K562 (cell line): ENCODE measurements around the gene HNMT. TPM values are rescaled to one million over a fixed set of nuclear protein-coding genes. Genes with fewer than 3 reads are reported as not detected.

Source experiments
- ATAC-seq: fragments of 200-7000 bp; cut with Tn5 transposase; 3 replicates; pipeline ENCODE4 v1.9.1; 2020; ENCODE audit warnings: moderate library complexity
- BruUV-seq: library from RNA; stranded (reverse); fragments of 400-500 nt; replicated peaks from 2 replicates; lab custom pipeline; 2021; lab: Mats Ljungman, UMichigan
- CTCF ChIA-PET: fragments of 300-600 bp; formaldehyde crosslinking; extraction: SDS; loops from one replicate; lab custom pipeline; 2021; ENCODE audit warnings: low intra/inter-chr PET ratio; lab: Yijun Ruan, JAX
- POLR2A ChIA-PET: fragments of 300-600, 350-650 bp; sonication (Branson Sonifier 250); formaldehyde crosslinking; extraction: SDS; loops from one replicate; lab custom pipeline; 2021; ENCODE audit warnings: antibody characterized with exemption, inconsistent platforms; lab: Yijun Ruan, JAX
- DNase-seq, 4 experiments: peaks; one replicate each; pipeline versions ENCODE4 v3.0.0 to v3.0.0-alpha.2; 2011 to 2018; ENCODE audit warnings: low spot score in 3 of 4, mixed read lengths in 3 of 4; ENCODE audit errors: extremely low read depth in 1 of 4
- FAIRE-seq: peaks from 2 replicates; lab custom pipeline; 2011; peaks lifted over from hg19 to GRCh38; lab: Jason Lieb, UNC
- H2AFZ ChIP-seq: 2 replicates; pipeline ENCODE4 v1.6.0; 2011; ENCODE audit warnings: low read depth, low read length, control low read depth, inconsistent platforms
- H3K27ac ChIP-seq: fragments of 200-600 bp; 3 replicates; pipeline ENCODE4 v1.8.0; 2011; ENCODE audit warnings: low read depth, mild to moderate bottlenecking, control low read depth, inconsistent platforms, low read length, moderate library complexity, mixed read lengths; ENCODE audit errors: extremely low read depth
- H3K27me3 ChIP-seq, 2 experiments: fragments of 300-600 bp in 1 of 2; 2 replicates in 1 of 2; 3 replicates in 1 of 2; pipeline versions ENCODE4 v1.6.0 to v1.8.0; 2011; ENCODE audit warnings: inconsistent platforms in 2 of 2, low read length in 2 of 2, mild to moderate bottlenecking in 1 of 2, mixed read lengths in 1 of 2, moderate library complexity in 1 of 2; ENCODE audit not compliant: control insufficient read depth in 2 of 2, insufficient read depth in 2 of 2
- H3K36me3 ChIP-seq: fragments of 300-600 bp; 3 replicates; pipeline ENCODE4 v1.8.0; 2011; ENCODE audit warnings: mild to moderate bottlenecking, low read length, inconsistent platforms; ENCODE audit not compliant: control insufficient read depth, insufficient read depth
- H3K4me1 ChIP-seq, 2 experiments: fragments of 200-600 bp in 1 of 2; replicated peaks in 1 of 2; 2 replicates in 1 of 2; 3 replicates in 1 of 2; pipeline versions ENCODE4 v1.5.1 to v1.8.0; 2011; ENCODE audit warnings: inconsistent platforms in 2 of 2, low read length in 2 of 2, mild to moderate bottlenecking in 1 of 2, mixed read lengths in 1 of 2, moderate library complexity in 1 of 2; ENCODE audit not compliant: control insufficient read depth in 2 of 2, insufficient read depth in 2 of 2
- H3K4me2 ChIP-seq: 2 replicates; pipeline ENCODE4 v1.6.1; 2011; ENCODE audit warnings: low read length, control low read depth, inconsistent platforms, mixed read lengths; ENCODE audit not compliant: insufficient read depth
- H3K4me3 ChIP-seq: fragments of 200-600 bp; sonication (generic), shearing (Covaris generic); 2 replicates; pipeline ENCODE4 v1.5.1; 2016; ENCODE audit warnings: control low read depth, inconsistent platforms
- H3K79me2 ChIP-seq: fragments of 200-600 bp; 3 replicates; pipeline ENCODE4 v1.8.0; 2011; ENCODE audit warnings: low read length, inconsistent platforms; ENCODE audit not compliant: control insufficient read depth, insufficient read depth
- H3K9ac ChIP-seq, 2 experiments: 2 replicates each; pipeline versions ENCODE4 v1.6.0 to v1.6.1; 2011; ENCODE audit warnings: low read depth in 2 of 2, low read length in 2 of 2, control low read depth in 1 of 2, inconsistent platforms in 1 of 2, mild to moderate bottlenecking in 1 of 2, mixed read lengths in 1 of 2; ENCODE audit not compliant: insufficient read depth in 1 of 2
- H3K9me1 ChIP-seq: one replicate; pipeline ENCODE4 v1.6.0; 2011; ENCODE audit warnings: inconsistent platforms, mild to moderate bottlenecking, low read length, moderate library complexity; ENCODE audit not compliant: control insufficient read depth, insufficient read depth
- H3K9me3 ChIP-seq: replicated peaks from 2 replicates; pipeline ENCODE4 v1.5.1; 2011; ENCODE audit warnings: low read depth, low read length, inconsistent platforms; ENCODE audit not compliant: control insufficient read depth, insufficient read depth
- H4K20me1 ChIP-seq: replicated peaks from 2 replicates; pipeline ENCODE4 v1.6.1; 2011; ENCODE audit warnings: low read length, inconsistent platforms, mixed read lengths; ENCODE audit not compliant: control insufficient read depth, insufficient read depth
- ARHGAP35 ChIP-seq: fragments of 450-650 bp; IDR thresholded peaks from 2 replicates; pipeline ENCODE4 v1.6.1; 2018; ENCODE audit not compliant: partially characterized antibody
- ELK1 ChIP-seq: sonication (generic); formaldehyde crosslinking; IDR thresholded peaks from 2 replicates; pipeline ENCODE4 v1.8.1; 2022; ENCODE audit warnings: missing genetic modification reagents
- NCOA1 ChIP-seq: fragments of 450-650 bp; IDR thresholded peaks from 2 replicates; pipeline ENCODE4 v1.6.1; 2016; ENCODE audit warnings: low read depth
- RBM39 ChIP-seq: fragments of 200-400 bp; formaldehyde crosslinking; optimal IDR thresholded peaks from 2 replicates; pipeline ENCODE3; 2018; ENCODE audit warnings: low read depth, low read length
- SOX6 ChIP-seq: fragments of 450-650 bp; IDR thresholded peaks from 2 replicates; pipeline ENCODE4 v1.6.1; 2014; ENCODE audit warnings: mild to moderate bottlenecking
- TSC22D4 ChIP-seq: fragments of 450-650 bp; IDR thresholded peaks from 2 replicates; pipeline ENCODE4 v1.6.1; 2016; ENCODE audit warnings: missing genetic modification characterization, missing biosample characterization, control low read depth
- WHSC1 ChIP-seq: IDR thresholded peaks from one replicate; pipeline ENCODE4 v1.6.1; 2012; ENCODE audit warnings: low read length, control low read depth, inconsistent platforms
- in situ Hi-C: fragments of 300-500 bp; cut with MboI; formaldehyde crosslinking; loops from 4 replicates; pipeline ENCODE4 v1.15.0; 2018; ENCODE audit warnings: inconsistent platforms, mixed read lengths
- intact Hi-C: fragments of 100-400 bp; cut with micrococcal nuclease; formaldehyde crosslinking; loops from 2 replicates; pipeline ENCODE4 v1.14.2; 2022
- polyA plus RNA-seq, 8 experiments: library from polyadenylated mRNA; depleted of rRNA in 4 of 8; stranded (reverse) in 5 of 8; unstranded in 3 of 8; fragments of >200 nt; fragmentation: Nextera tagmentation in 2 of 8; fragmentation: Illumina TruSeq in 1 of 8; extraction: Ambion mirVana in 2 of 8; extraction: Trizol in 1 of 8; gene quantifications; 2 replicates each; pipeline versions ENCODE4 v1.2.1 to v1.2.3, GENCODE V29; 2011 to 2014; ENCODE audit warnings: inconsistent platforms in 1 of 8, missing spikeins in 1 of 8
- total RNA-seq, 7 experiments: library from RNA; depleted of rRNA in 6 of 7; stranded (reverse); fragments of >200 nt in 6 of 7; fragmentation: Illumina TruSeq in 2 of 7; extraction: Trizol in 2 of 7; gene quantifications; 2 replicates each; pipeline versions ENCODE4 v1.2.1 to v1.2.3, GENCODE V29; 2011 to 2021; ENCODE audit warnings: low replicate concordance in 1 of 7
- TF ChIP-seq, protein P1 (sequence below): fragments of 250-450 bp; sonication (Bioruptor Pico); IDR thresholded peaks from 2 replicates; pipeline ENCODE4 v1.6.1; 2021; ENCODE audit warnings: mild to moderate bottlenecking

The HNMT gene
- total and polyA plus RNA-seq, 9 of the 15 experiments (the other 6 are each of a cell fraction or from before 2014, with no cell fraction given), result 3.1 to 10.9 (median 5.3) TPM

DNA sequence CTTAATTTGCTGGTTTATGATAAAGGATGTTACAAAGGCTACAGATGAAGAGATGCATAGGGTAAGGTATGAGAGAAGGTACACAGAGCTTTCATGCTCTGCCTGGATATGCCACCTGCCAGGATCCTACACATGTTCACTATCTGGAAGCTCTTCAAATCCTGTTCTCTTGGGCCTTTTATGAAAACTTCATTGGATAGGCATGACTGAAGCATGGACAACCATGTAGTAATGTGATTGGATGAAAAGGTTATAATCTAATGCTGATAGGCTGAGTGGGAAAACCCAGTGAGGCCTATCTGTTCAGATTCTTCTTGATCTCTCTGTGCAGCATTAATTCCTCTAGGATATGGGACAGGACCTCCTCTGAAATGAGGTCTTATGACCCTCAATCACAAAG lies 26.8 kb downstream of the HNMT start:
- intact Hi-C loops (no loop called here), in situ Hi-C loops (no loop called here)
- ChIA-PET CTCF (no interaction called here), POLR2A (no interaction called here)
- 0 out of 5 replicates have a peak, but pooled peaks cover 0 to 3% of the 10 kb centered on the region in 2 experiments for H3K4me1 ChIP-seq
- no peak overlapping the region for H3K4me2 ChIP-seq
- no peaks in the 10 kb centered on the region for H3K79me2 ChIP-seq
- no peak overlapping the region for H3K27ac ChIP-seq
- no peaks in the 10 kb centered on the region for H3K9me1 ChIP-seq
- H3K36me3 ChIP-seq, result no peaks in the 10 kb centered on the region
- H3K4me3 ChIP-seq, result no peak overlapping the region
- no peaks in the 10 kb centered on the region for H4K20me1 ChIP-seq
- TF ChIP-seq TSC22D4 (tag) (no peak), RBM39 (no peak), ELK1 (CRISPR knock-in tag) (no peak), SOX6 (no peak), WHSC1 (no peak), ARHGAP35 (no peak), NCOA1 (no peak)
- TF ChIP-seq, protein P1, sequence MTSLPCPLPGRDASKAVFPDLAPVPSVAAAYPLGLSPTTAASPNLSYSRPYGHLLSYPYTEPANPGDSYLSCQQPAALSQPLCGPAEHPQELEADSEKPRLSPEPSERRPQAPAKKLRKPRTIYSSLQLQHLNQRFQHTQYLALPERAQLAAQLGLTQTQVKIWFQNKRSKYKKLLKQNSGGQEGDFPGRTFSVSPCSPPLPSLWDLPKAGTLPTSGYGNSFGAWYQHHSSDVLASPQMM, result no peak
- H3K27me3 ChIP-seq, result no peaks in the 10 kb centered on the region
- no peak overlapping the region for H2AFZ ChIP-seq
- H3K9ac ChIP-seq, result no peak overlapping the region
- no peaks in the 10 kb centered on the region for H3K9me3 ChIP-seq
- DNase-seq, result no peak
- no TSS peak for BruUV-seq
- no peak for ATAC-seq
- no peak for FAIRE-seq
